A673 (cell line): ENCODE data around the gene SCMH1. TPM values are rescaled to one million over a fixed set of nuclear protein-coding genes. Genes with fewer than 3 reads are reported as not detected.

ENCODE experiments used
- BruUV-seq: library from RNA; stranded (reverse); fragments of 400-500 nt; replicated peaks from 2 replicates; lab custom pipeline; 2021; lab: Mats Ljungman, UMichigan
- CTCF ChIA-PET: fragments of 300-600 bp; sonication (Branson Sonifier 250); formaldehyde crosslinking; loops from one replicate; lab custom pipeline; 2022; ENCODE audit warnings: antibody characterized with exemption; lab: Charles Lee
- POLR2A ChIA-PET: fragments of 300-600 bp; sonication (Branson Sonifier 250); formaldehyde crosslinking; loops from one replicate; lab custom pipeline; 2022; ENCODE audit warnings: antibody characterized with exemption; ENCODE audit not compliant: low non-redundant PET; lab: Charles Lee
- DNase-seq: peaks from one replicate; pipeline ENCODE4 v3.0.0-alpha.2; 2015; ENCODE audit warnings: low spot score
- H3K27ac ChIP-seq: fragments of 200-600 bp; sonication (generic); 2 replicates; pipeline ENCODE4 v1.5.1; 2016; ENCODE audit warnings: mixed run types, low read depth, mild to moderate bottlenecking, mixed read lengths, antibody characterized with exemption, low read length; ENCODE audit not compliant: poor library complexity, severe bottlenecking
- H3K27me3 ChIP-seq: fragments of 200-600 bp; sonication (generic); replicated peaks from 2 replicates; pipeline ENCODE4 v1.6.1; 2017; ENCODE audit warnings: mixed run types, low read depth, mild to moderate bottlenecking, mixed read lengths, antibody characterized with exemption, low read length; ENCODE audit not compliant: insufficient read depth, poor library complexity
- H3K36me3 ChIP-seq: fragments of 200-600 bp; sonication (generic); 2 replicates; pipeline ENCODE4 v1.6.1; 2016; ENCODE audit warnings: mixed run types, mild to moderate bottlenecking, mixed read lengths, antibody characterized with exemption, low read length; ENCODE audit not compliant: insufficient read depth, poor library complexity, severe bottlenecking
- H3K4me1 ChIP-seq: fragments of 200-600 bp; sonication (generic); 2 replicates; pipeline ENCODE4 v1.6.1; 2017; ENCODE audit warnings: mixed run types, mild to moderate bottlenecking, mixed read lengths, antibody characterized with exemption, low read length; ENCODE audit not compliant: insufficient read depth, poor library complexity, severe bottlenecking
- H3K4me3 ChIP-seq: fragments of 200-600 bp; sonication (generic); 2 replicates; pipeline ENCODE4 v1.5.1; 2016; ENCODE audit warnings: low read depth, mixed run types, mild to moderate bottlenecking, mixed read lengths, low read length; ENCODE audit not compliant: poor library complexity, severe bottlenecking
- H3K9me3 ChIP-seq: fragments of 200-600 bp; sonication (generic); 2 replicates; pipeline ENCODE4 v1.6.1; 2016; ENCODE audit warnings: mixed run types, low read depth, mild to moderate bottlenecking, mixed read lengths, antibody characterized with exemption, low read length; ENCODE audit not compliant: poor library complexity, severe bottlenecking
- EZH2 ChIP-seq: fragments of 200-600 bp; sonication (generic); IDR thresholded peaks from 2 replicates; pipeline ENCODE4 v1.6.1; 2017; ENCODE audit warnings: borderline replicate concordance, low read depth, mild to moderate bottlenecking, mixed read lengths, antibody characterized with exemption, low read length; ENCODE audit not compliant: poor library complexity, severe bottlenecking
- intact Hi-C: fragments of 100-400 bp; cut with micrococcal nuclease; formaldehyde crosslinking; loops from one replicate; pipeline ENCODE4 v1.10.0; 2022; ENCODE audit not compliant: unreplicated experiment
- total RNA-seq: library from RNA; stranded (reverse); gene quantifications from 2 replicates; pipeline ENCODE4 v1.2.3, GENCODE V29; 2021
- TF ChIP-seq, protein P1 (sequence below): fragments of 300-800, 200-600 bp; sonication (generic); conservative IDR thresholded peaks from 2 replicates; pipeline ENCODE4 v1.5.1; 2017; ENCODE audit warnings: low read depth, mild to moderate bottlenecking, antibody characterized with exemption, low read length, moderate library complexity, mixed read lengths

Gene SCMH1
- total RNA-seq, 1 experiment from 2014 or later: 30.4 TPM

DNA sequence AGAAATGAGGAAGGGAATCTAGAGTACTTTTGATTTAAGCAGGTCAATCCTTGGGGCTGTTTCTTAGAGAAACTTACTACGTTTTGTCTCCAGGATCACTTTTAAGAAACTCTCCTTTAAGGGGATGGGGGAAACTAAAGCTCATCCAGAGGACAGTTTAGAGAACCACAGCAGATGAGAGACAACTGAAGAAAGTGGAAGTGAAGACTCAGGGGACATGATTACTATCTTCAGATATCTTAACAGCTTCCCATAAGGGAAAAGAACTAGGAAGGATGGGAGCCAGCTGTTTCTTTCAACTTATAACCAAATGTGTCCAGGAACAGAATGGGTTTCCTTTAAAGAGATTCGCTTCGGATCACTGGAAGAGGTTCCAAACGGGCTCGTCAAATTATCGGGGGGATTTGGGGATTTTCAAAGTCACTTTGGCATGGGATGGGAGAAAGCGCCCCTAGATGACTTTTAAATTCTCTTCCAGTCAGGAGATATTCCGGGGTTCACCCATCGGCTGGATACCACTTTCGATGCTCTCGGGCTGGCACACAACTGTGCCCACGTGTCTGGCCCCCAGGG lies 1.2 kb downstream of the SCMH1 start:
- intact Hi-C loops: loop anchor here (5.0 kb wide), 1 partner anchor 224 kb away; no protein-coding TSS in a partner anchor
- Histone ChIP-seq H3K4me1 (peaks cover 37% of the 10 kb centered on the region), H3K9me3 (no peaks in the 10 kb centered on the region), H3K27ac (peak overlapping the region; percentile 87), H3K36me3 (no peaks in the 10 kb centered on the region), H3K27me3 (no peaks in the 10 kb centered on the region), H3K4me3 (peak overlapping the region; percentile 78)
- TF ChIP-seq, protein P1, sequence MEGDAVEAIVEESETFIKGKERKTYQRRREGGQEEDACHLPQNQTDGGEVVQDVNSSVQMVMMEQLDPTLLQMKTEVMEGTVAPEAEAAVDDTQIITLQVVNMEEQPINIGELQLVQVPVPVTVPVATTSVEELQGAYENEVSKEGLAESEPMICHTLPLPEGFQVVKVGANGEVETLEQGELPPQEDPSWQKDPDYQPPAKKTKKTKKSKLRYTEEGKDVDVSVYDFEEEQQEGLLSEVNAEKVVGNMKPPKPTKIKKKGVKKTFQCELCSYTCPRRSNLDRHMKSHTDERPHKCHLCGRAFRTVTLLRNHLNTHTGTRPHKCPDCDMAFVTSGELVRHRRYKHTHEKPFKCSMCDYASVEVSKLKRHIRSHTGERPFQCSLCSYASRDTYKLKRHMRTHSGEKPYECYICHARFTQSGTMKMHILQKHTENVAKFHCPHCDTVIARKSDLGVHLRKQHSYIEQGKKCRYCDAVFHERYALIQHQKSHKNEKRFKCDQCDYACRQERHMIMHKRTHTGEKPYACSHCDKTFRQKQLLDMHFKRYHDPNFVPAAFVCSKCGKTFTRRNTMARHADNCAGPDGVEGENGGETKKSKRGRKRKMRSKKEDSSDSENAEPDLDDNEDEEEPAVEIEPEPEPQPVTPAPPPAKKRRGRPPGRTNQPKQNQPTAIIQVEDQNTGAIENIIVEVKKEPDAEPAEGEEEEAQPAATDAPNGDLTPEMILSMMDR: no peak
- no peak for TF ChIP-seq EZH2
- ChIA-PET CTCF (no interaction called here), POLR2A (no interaction called here)
- TSS peak; percentile 36 for BruUV-seq
- DNase-seq: peak; percentile 58

DNA sequence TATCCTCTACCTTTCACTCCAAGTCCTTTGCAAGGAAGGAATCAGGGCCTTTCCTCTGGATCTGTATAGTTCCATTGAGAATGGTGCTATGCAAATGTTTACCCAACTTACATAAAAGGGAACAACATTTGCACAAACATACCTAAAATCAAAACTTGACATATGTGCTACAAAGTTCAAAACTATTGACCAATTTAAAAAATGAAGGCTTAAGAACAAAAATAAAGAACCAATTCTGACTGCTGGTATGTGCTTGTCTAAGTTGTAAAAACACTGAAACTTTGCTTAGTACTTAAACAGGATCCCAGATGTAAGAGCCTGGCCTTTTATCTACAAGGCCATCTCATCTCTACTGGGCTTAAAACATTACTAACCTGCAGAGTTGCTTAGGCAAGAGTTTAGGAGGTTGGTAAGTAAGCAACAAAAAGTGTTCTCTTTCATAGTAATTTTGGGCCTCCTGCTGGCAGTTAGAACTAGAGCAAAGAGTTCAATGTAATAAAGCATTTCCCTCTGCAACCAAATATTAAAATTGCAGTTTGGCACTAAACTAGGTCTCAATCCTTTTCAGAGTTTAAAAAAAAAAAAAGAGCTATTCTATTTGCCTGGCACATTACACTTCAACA lies 2.0 kb downstream of the SCMH1 start:
- ChIA-PET CTCF (interaction anchor here (0.6 kb wide), 1 partner anchor 279 kb away, joined by 4 read pairs; no protein-coding TSS in a partner anchor), POLR2A (no interaction called here)
- Histone ChIP-seq H3K36me3 (no peaks in the 10 kb centered on the region), H3K4me3 (peak overlapping the region; percentile 78), H3K27ac (peak overlapping the region; percentile 87), H3K27me3 (no peaks in the 10 kb centered on the region), H3K4me1 (peaks cover 37% of the 10 kb centered on the region), H3K9me3 (no peaks in the 10 kb centered on the region)
- TF ChIP-seq, protein P1: peak; percentile 39; the same call in 1 of the 2 replicates
- TF ChIP-seq EZH2: no peak
- no TSS peak for BruUV-seq
- peak; percentile 71 for DNase-seq
- intact Hi-C loops: loop anchor here (5.0 kb wide), 1 partner anchor 223 kb away; no protein-coding TSS in a partner anchor

DNA sequence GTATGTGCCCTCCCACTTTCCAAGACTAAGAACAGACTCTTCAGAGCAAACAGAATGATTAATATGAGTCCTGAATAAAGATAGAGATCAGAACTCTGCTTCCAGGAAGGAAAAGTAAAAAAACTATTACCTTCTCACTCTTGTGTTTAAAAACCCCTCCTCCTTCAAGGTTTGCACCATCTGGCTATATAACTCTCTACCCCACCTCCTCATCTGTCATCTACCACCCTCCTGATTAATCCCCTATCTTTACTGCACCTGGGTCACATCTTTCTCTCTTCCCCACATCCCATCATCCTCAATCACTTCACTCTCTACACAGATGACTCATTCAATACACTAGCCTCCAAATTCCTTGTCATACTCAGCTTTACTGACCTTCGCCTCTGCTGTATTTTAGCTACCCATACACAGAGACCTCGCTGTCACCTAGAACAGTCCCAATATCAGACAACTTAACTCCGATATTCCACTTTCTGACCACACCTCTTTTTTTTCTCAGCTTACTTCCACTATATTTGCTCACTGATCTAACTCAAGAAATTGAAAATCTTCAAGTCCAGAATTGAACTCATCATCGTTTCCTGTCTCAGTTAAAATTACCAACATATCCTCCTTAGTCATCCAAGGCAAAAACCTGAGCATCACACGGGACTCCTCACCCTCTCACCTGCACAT lies 3.7 kb downstream of the SCMH1 start:
- H3K27me3 ChIP-seq: no peaks in the 10 kb centered on the region
- DNase-seq: no peak
- no TSS peak for BruUV-seq

More for the DNA sequence above, 3.7 kb downstream of the SCMH1 start:
- ChIA-PET POLR2A (no interaction called here), CTCF (no interaction called here)
- Histone ChIP-seq H3K27ac (no peak overlapping the region), H3K4me1 (peaks cover 37% of the 10 kb centered on the region), H3K36me3 (no peaks in the 10 kb centered on the region), H3K9me3 (no peaks in the 10 kb centered on the region), H3K4me3 (no peak overlapping the region)
- intact Hi-C loops: no loop called here
- TF ChIP-seq, protein P1: no peak
- TF ChIP-seq EZH2: no peak
